Sigmoid colon (tissue), 4 donors: ENCODE measurements around the gene FCER2.

ENCODE experiments used
- CTCF ChIP-seq, 4 experiments: fragments of 450-650 bp in 3 of 4; fragments of 200-600 bp in 1 of 4; IDR thresholded peaks; one replicate each; pipeline ENCODE4 v1.5.1; 2016 to 2019; ENCODE audit warnings: antibody characterized with exemption in 4 of 4, mild to moderate bottlenecking in 3 of 4, moderate library complexity in 2 of 4
- EP300 ChIP-seq, 4 donors: sonication (generic); formaldehyde crosslinking; IDR thresholded peaks; one replicate each; pipeline ENCODE4 v1.6.1; 2017; ENCODE audit warnings: antibody characterized with exemption in 4 of 4
- POLR2A ChIP-seq, 2 donors: fragments of 450-650 bp; IDR thresholded peaks; one replicate each; pipeline ENCODE4 v1.6.1; 2016; ENCODE audit warnings: antibody characterized with exemption in 2 of 2, mild to moderate bottlenecking in 2 of 2, moderate library complexity in 2 of 2
- POLR2AphosphoS5 ChIP-seq, 4 donors: sonication (generic); formaldehyde crosslinking; IDR thresholded peaks; one replicate each; pipeline ENCODE4 v1.6.1; 2017; ENCODE audit warnings: antibody characterized with exemption in 4 of 4

- TF ChIP-seq EP300 (IDR thresholded peaks at IDR 0.05), result no peak
- no peak for TF ChIP-seq CTCF (IDR thresholded peaks at IDR 0.05)
- no peak for TF ChIP-seq POLR2A (IDR thresholded peaks at IDR 0.05)
- no peak for TF ChIP-seq POLR2AphosphoS5 (IDR thresholded peaks at IDR 0.05)
These were observed 62.0 kb downstream of the FCER2 start for GRCh38 chr19:7639863-7640348.
